KMS-11 (cell line): ENCODE measurements around the gene CLMN.

ENCODE experiments used
- H2AFZ ChIP-seq: fragments of 200-600 bp; sonication (generic); 2 replicates; pipeline ENCODE4 v1.6.1; 2016; ENCODE audit warnings: antibody characterized with exemption, mixed run types, low read depth
- H3K27ac ChIP-seq: fragments of 200-600 bp; sonication (generic); 2 replicates; pipeline ENCODE4 v1.6.1; 2016; ENCODE audit warnings: mild to moderate bottlenecking, mixed run types
- H3K27me3 ChIP-seq: fragments of 200-600 bp; sonication (generic); 2 replicates; pipeline ENCODE4 v1.6.1; 2017; ENCODE audit warnings: mild to moderate bottlenecking, low read depth, mixed run types, moderate library complexity; ENCODE audit not compliant: insufficient read depth
- H3K36me3 ChIP-seq: fragments of 200-600 bp; sonication (generic); 2 replicates; pipeline ENCODE4 v1.6.1; 2017; ENCODE audit warnings: mild to moderate bottlenecking, mixed run types; ENCODE audit not compliant: insufficient read depth
- H3K4me1 ChIP-seq: fragments of 200-600 bp; sonication (generic); 2 replicates; pipeline ENCODE4 v1.6.1; 2016; ENCODE audit warnings: mild to moderate bottlenecking, low read depth, mixed run types; ENCODE audit not compliant: poor library complexity, severe bottlenecking
- H3K4me2 ChIP-seq: fragments of 200-600 bp; sonication (generic); 2 replicates; pipeline ENCODE4 v1.7.0; 2016; ENCODE audit warnings: mild to moderate bottlenecking, mixed run types
- H3K4me3 ChIP-seq: fragments of 200-600 bp; sonication (generic); IDR thresholded peaks from 2 replicates; pipeline ENCODE4 v1.6.1; 2017; ENCODE audit warnings: low read depth, low read length, mixed read lengths; ENCODE audit not compliant: insufficient read depth
- H3K79me2 ChIP-seq: fragments of 200-600 bp; sonication (generic); 2 replicates; pipeline ENCODE4 v1.6.1; 2016; ENCODE audit warnings: low read depth, mixed run types; ENCODE audit not compliant: insufficient read depth
- H3K9ac ChIP-seq: fragments of 200-600 bp; sonication (generic); 2 replicates; pipeline ENCODE4 v1.6.1; 2016; ENCODE audit warnings: mild to moderate bottlenecking, mixed run types
- H4K20me1 ChIP-seq: fragments of 200-600 bp; sonication (generic); 2 replicates; pipeline ENCODE4 v1.6.1; 2016; ENCODE audit warnings: mild to moderate bottlenecking, mixed run types; ENCODE audit not compliant: insufficient read depth
- TF ChIP-seq, protein P1 (sequence below): fragments of 200-600 bp; sonication (generic); conservative IDR thresholded peaks from 2 replicates; pipeline ENCODE4 v1.6.1; 2017; ENCODE audit warnings: low read depth, mild to moderate bottlenecking, antibody characterized with exemption, low read length, moderate library complexity, mixed read lengths

CLMN gene

DNA sequence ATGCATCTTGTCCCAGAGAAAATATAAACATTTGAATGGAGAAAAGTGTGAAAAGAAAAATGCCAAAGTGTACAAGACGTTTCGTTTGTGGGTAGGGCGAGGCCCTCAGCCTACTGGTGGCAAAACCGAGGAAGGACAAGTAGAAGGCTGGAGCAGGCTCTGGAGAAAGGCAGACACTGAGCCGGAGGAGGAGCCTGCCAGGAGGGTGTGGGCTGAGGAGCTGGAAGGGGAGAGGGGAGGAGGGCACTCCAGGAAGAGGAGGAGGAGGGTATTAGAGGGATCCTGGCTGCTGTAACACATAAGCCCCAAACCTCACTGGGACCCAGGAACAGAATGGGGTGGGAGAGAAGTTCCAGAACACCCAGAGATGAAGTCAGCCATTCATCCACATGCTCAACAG lies 47.7 kb downstream of the CLMN start:
- H3K36me3 ChIP-seq: no peaks in the 10 kb centered on the region
- H3K4me2 ChIP-seq: no peak overlapping the region
- no peaks in the 10 kb centered on the region for H4K20me1 ChIP-seq
- no peak overlapping the region for H2AFZ ChIP-seq
- H3K9ac ChIP-seq: no peak overlapping the region
- TF ChIP-seq, protein P1, sequence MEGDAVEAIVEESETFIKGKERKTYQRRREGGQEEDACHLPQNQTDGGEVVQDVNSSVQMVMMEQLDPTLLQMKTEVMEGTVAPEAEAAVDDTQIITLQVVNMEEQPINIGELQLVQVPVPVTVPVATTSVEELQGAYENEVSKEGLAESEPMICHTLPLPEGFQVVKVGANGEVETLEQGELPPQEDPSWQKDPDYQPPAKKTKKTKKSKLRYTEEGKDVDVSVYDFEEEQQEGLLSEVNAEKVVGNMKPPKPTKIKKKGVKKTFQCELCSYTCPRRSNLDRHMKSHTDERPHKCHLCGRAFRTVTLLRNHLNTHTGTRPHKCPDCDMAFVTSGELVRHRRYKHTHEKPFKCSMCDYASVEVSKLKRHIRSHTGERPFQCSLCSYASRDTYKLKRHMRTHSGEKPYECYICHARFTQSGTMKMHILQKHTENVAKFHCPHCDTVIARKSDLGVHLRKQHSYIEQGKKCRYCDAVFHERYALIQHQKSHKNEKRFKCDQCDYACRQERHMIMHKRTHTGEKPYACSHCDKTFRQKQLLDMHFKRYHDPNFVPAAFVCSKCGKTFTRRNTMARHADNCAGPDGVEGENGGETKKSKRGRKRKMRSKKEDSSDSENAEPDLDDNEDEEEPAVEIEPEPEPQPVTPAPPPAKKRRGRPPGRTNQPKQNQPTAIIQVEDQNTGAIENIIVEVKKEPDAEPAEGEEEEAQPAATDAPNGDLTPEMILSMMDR: no peak
- H3K4me1 ChIP-seq: no peaks in the 10 kb centered on the region
- no peaks in the 10 kb centered on the region for H3K27me3 ChIP-seq
- no peak overlapping the region for H3K4me3 ChIP-seq
- H3K79me2 ChIP-seq: no peaks in the 10 kb centered on the region
- H3K27ac ChIP-seq: no peak overlapping the region

DNA sequence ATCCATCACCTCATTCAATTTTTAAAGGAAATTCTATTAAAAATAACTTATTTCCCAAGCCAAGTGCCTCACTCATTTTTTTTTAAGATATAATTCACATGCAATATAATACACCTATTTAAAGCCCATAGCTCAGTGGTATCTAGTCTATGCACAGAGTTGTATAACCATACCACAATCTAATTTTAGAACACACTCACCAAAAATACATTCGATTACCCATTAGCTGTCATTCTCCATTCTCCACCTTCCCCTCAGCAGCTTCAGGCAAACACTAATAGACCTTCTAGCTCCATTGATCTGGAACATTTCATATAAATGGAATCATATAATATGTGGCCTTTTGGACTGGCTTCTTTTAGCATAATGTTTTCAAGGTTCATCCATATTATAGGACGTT lies 49.5 kb downstream of the CLMN start:
- peaks cover 10% of the 10 kb centered on the region for H3K4me1 ChIP-seq
- no peaks in the 10 kb centered on the region for H3K27me3 ChIP-seq
- no peak overlapping the region for H3K9ac ChIP-seq

DNA sequence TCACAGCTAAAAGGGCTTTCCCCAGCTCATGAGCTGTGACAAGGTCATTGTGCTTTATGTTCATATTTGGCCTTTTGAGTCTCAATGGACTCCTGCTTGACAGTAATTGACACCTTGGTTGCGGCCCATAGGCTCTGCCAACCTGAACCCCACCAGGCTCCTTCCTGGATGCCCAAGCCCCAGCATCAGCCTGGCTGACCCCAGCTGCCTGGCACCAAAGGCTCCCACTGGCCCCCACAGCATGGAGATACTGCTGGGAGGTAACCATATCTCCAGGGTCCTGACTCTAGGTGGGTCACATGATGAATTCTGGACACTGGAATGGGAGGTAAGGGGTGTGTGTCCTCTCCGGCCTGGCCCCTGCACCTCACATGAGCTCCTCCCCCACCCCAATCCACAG lies 50.2 kb downstream of the CLMN start:
- no peak overlapping the region for H3K4me2 ChIP-seq

More for the DNA sequence above, 49.5 kb downstream of the CLMN start:
- TF ChIP-seq, protein P1: no peak
- H3K36me3 ChIP-seq: no peaks in the 10 kb centered on the region
- H3K27ac ChIP-seq: no peak overlapping the region
- H2AFZ ChIP-seq: no peak overlapping the region
- H4K20me1 ChIP-seq: no peaks in the 10 kb centered on the region
- no peak overlapping the region for H3K4me3 ChIP-seq
- no peak overlapping the region for H3K4me2 ChIP-seq
- no peaks in the 10 kb centered on the region for H3K79me2 ChIP-seq

DNA sequence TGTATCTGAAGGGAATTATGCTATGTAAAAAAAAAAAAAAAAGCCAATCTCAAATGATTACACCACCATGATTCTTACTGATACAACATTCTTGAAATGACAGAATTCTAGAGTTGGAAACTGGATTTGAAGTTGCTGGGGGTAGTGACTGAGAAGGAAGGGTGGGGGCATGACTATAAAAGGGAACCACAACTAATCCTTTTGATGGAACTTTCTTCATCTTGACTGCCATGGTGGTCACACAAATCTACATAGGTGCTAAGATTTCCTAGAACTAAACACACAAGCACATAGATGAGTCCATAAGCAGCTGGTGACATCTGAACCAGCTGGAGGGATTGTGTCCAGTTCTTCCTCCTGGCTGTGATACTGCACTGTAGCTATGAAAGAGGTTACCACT lies 51.4 kb downstream of the CLMN start:
- Histone ChIP-seq H3K4me2 (no peak overlapping the region), H3K27me3 (no peaks in the 10 kb centered on the region), H3K36me3 (no peaks in the 10 kb centered on the region), H3K4me1 (peaks cover 20% of the 10 kb centered on the region), H2AFZ (no peak overlapping the region), H3K79me2 (no peaks in the 10 kb centered on the region), H3K27ac (no peak overlapping the region), H3K9ac (no peak overlapping the region), H4K20me1 (no peaks in the 10 kb centered on the region), H3K4me3 (no peak overlapping the region)
- TF ChIP-seq, protein P1: no peak

More for the DNA sequence above, 50.2 kb downstream of the CLMN start:
- Histone ChIP-seq H3K9ac (no peak overlapping the region), H3K36me3 (no peaks in the 10 kb centered on the region), H3K27ac (no peak overlapping the region), H3K79me2 (no peaks in the 10 kb centered on the region), H3K4me3 (no peak overlapping the region), H3K4me1 (peaks cover 17% of the 10 kb centered on the region), H3K27me3 (no peaks in the 10 kb centered on the region), H4K20me1 (no peaks in the 10 kb centered on the region), H2AFZ (no peak overlapping the region)
- TF ChIP-seq, protein P1: no peak
